GM19193 (cell line): ENCODE data around the gene NPEPL1.

ENCODE experiments used
- POLR2A ChIP-seq: IDR thresholded peaks from 4 replicates; pipeline ENCODE4 v1.6.1; 2011; ENCODE audit not compliant: insufficient read depth, insufficient read length; ENCODE audit errors: extremely low read depth

The NPEPL1 gene

GRCh38 chr20:58654337-58654736 is 38.3 kb upstream of the NPEPL1 start:
- no peak for TF ChIP-seq POLR2A

- TF ChIP-seq POLR2A: no peak
Measured at GRCh38 chr20:58655328-58656107, 37.1 kb upstream of the NPEPL1 start.

GRCh38 chr20:58656831-58657230 is 35.8 kb upstream of the NPEPL1 start:
- TF ChIP-seq POLR2A: no peak

GRCh38 chr20:58657262-58657661 is 35.3 kb upstream of the NPEPL1 start:
- TF ChIP-seq POLR2A: no peak

GRCh38 chr20:58657986-58658385 is 34.6 kb upstream of the NPEPL1 start:
- TF ChIP-seq POLR2A: no peak

GRCh38 chr20:58658760-58659159 is 33.8 kb upstream of the NPEPL1 start:
- no peak for TF ChIP-seq POLR2A

- TF ChIP-seq POLR2A: no peak
Measured at GRCh38 chr20:58659841-58660240, 32.8 kb upstream of the NPEPL1 start.

GRCh38 chr20:58660855-58661597 is 31.6 kb upstream of the NPEPL1 start:
- no peak for TF ChIP-seq POLR2A

GRCh38 chr20:58661598-58662473 is 30.8 kb upstream of the NPEPL1 start:
- no peak for TF ChIP-seq POLR2A

- no peak for TF ChIP-seq POLR2A
Measured at GRCh38 chr20:58664331-58664730, 28.3 kb upstream of the NPEPL1 start.

GRCh38 chr20:58664883-58665282 is 27.7 kb upstream of the NPEPL1 start:
- TF ChIP-seq POLR2A: no peak

GRCh38 chr20:58665606-58666005 is 27.0 kb upstream of the NPEPL1 start:
- TF ChIP-seq POLR2A: no peak

GRCh38 chr20:58666702-58667101 is 25.9 kb upstream of the NPEPL1 start:
- no peak for TF ChIP-seq POLR2A

- no peak for TF ChIP-seq POLR2A
Measured at GRCh38 chr20:58667975-58668374, 24.6 kb upstream of the NPEPL1 start.

GRCh38 chr20:58668901-58669286 is 23.7 kb upstream of the NPEPL1 start:
- no peak for TF ChIP-seq POLR2A
